Activated CD8-positive, alpha-beta T cell treated with anti-CD3 and anti-CD28 coated beads, Interleukin-2, amount 10 ng/mL, durations not matched to agents 7 days and 5 days (primary cell): ENCODE data around the gene STKLD1. TPM values are rescaled to one million over a fixed set of nuclear protein-coding genes. Genes with fewer than 3 reads are reported as not detected.

Experiments used
- ATAC-seq: fragments of 150-1000 bp; cut with Tn5 transposase; one replicate; pipeline ENCODE4 v1.10.0; 2021; ENCODE audit warnings: moderate library complexity
- CTCF ChIA-PET: fragments of 350-600 bp; sonication (Branson Sonifier 250); formaldehyde crosslinking; loops from one replicate; lab custom pipeline; 2021; ENCODE audit warnings: antibody characterized with exemption; lab: Charles Lee
- POLR2A ChIA-PET: fragments of 350-600 bp; sonication (Branson Sonifier 250); formaldehyde crosslinking; loops from one replicate; lab custom pipeline; 2021; ENCODE audit warnings: antibody characterized with exemption; lab: Charles Lee
- DNase-seq: peaks from one replicate; pipeline ENCODE4 v3.0.0-alpha.2; 2020
- H3K27ac Mint-ChIP-seq: one replicate; pipeline ENCODE4 v1.8.0; 2021; ENCODE audit warnings: mild to moderate bottlenecking, mixed read lengths
- H3K27me3 Mint-ChIP-seq: one replicate; pipeline ENCODE4 v1.8.0; 2021; ENCODE audit warnings: low read depth, mixed read lengths
- H3K36me3 Mint-ChIP-seq: one replicate; pipeline ENCODE4 v1.8.0; 2021; ENCODE audit warnings: low read depth, mixed read lengths
- H3K4me1 Mint-ChIP-seq: one replicate; pipeline ENCODE4 v1.8.0; 2021; ENCODE audit warnings: low read depth, mixed read lengths
- H3K4me3 Mint-ChIP-seq: one replicate; pipeline ENCODE4 v1.8.0; 2021; ENCODE audit warnings: mild to moderate bottlenecking, mixed read lengths
- H3K9me3 Mint-ChIP-seq: one replicate; pipeline ENCODE4 v1.8.0; 2022; ENCODE audit warnings: mixed read lengths; ENCODE audit not compliant: insufficient read depth
- total RNA-seq, 2 experiments: library from RNA; stranded (reverse); gene quantifications; one replicate each; pipeline ENCODE4 v1.2.3, GENCODE V29; 2021

Gene STKLD1
- total RNA-seq, 2 experiments from 2014 or later: 0.71 to 0.76 TPM

DNA sequence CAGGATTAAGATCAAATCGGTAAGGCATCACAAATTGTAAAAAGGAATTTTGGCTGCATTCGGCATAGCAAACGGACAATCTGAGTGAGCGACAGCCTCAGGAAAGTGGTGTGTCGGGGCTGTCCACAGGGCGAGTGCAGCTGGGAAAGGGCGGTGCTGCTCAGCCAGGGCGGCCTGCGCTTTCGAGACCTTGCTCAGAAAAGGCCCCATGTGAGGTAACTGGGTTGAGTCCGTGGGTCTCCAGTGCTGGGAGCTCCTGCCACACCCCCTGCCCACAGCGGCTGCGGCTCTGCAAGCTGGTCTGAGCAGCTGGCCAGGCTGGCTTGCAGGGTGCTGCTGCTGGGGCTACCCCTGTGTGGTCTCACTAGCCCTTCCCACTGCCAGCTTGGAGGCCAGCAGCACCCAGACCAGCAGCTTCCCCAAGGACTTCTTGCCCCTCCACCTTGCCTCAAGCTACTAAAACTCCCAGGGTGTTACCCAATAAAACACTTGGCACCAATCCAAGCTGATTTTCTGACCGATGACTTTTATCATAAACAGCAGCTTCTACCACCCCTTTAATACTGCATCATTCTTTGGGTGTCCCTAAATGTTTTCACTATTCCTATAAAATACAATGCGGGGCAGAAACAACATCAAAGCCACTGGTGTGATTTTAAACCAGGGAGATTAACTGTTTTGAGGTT is 13.7 kb upstream of the STKLD1 start:
- Mint-ChIP-seq H3K36me3 (peaks cover 84% of the 10 kb centered on the region), H3K27me3 (no peaks in the 10 kb centered on the region), H3K9me3 (no peaks in the 10 kb centered on the region), H3K27ac (peak overlapping the region; percentile 82), H3K4me3 (no peak overlapping the region), H3K4me1 (peaks cover 43% of the 10 kb centered on the region)
- no peak for ATAC-seq
- DNase-seq: no peak
- POLR2A ChIA-PET: interaction anchor here (0.9 to 2.0 kb wide), 5 partner anchors 9 to 16 kb away, joined by 3 to 14 read pairs (median 4); partner anchors contain the start of gene STKLD1
- CTCF ChIA-PET: interaction anchor here (0.8 to 1.3 kb wide), 4 partner anchors 8 to 42 kb away, joined by 3 to 5 read pairs (median 4); no protein-coding TSS in a partner anchor

GRCh38 chr9:133366435-133366834 is 9.7 kb upstream of the STKLD1 start:
- Mint-ChIP-seq H3K27ac (peak overlapping the region; percentile 14), H3K36me3 (peaks cover 83% of the 10 kb centered on the region), H3K9me3 (no peaks in the 10 kb centered on the region), H3K4me3 (no peak overlapping the region), H3K4me1 (peaks cover 53% of the 10 kb centered on the region), H3K27me3 (no peaks in the 10 kb centered on the region)
- ChIA-PET CTCF (interaction anchor here (0.9 to 1.7 kb wide), 3 partner anchors 9 to 219 kb away, joined by 3 to 4 read pairs (median 3); no protein-coding TSS in a partner anchor), POLR2A (interaction anchor here (1.3 to 11.5 kb wide), 3 partner anchors 9 to 23 kb away, joined by 3 to 160 read pairs (median 5); partner anchors contain the start of genes SURF1 and SURF2)
- ATAC-seq (no peak), DNase-seq (no peak)

GRCh38 chr9:133367221-133367620 is 8.9 kb upstream of the STKLD1 start:
- DNase-seq: no peak
- H3K4me1 Mint-ChIP-seq: peaks cover 57% of the 10 kb centered on the region
- H3K27me3 Mint-ChIP-seq: no peaks in the 10 kb centered on the region
- no peak overlapping the region for H3K4me3 Mint-ChIP-seq
- peak overlapping the region; percentile 22 for H3K27ac Mint-ChIP-seq
- POLR2A ChIA-PET: interaction anchor here (11.5 kb wide), 1 partner anchor 10 kb away, joined by 160 read pairs; the partner anchor contains the start of genes SURF1 and SURF2
- H3K36me3 Mint-ChIP-seq: peaks cover 82% of the 10 kb centered on the region
- CTCF ChIA-PET: interaction anchor here (1.3 kb wide), 1 partner anchor 10 kb away, joined by 3 read pairs; no protein-coding TSS in a partner anchor
- no peaks in the 10 kb centered on the region for H3K9me3 Mint-ChIP-seq
- no peak for ATAC-seq

- ChIA-PET CTCF (no interaction called here), POLR2A (interaction anchor here (1.1 to 11.5 kb wide), 2 partner anchors 11 to 20 kb away, joined by 9 to 160 read pairs; partner anchors contain the start of genes MED22, RPL7A, SURF1 and SURF2)
- Mint-ChIP-seq H3K4me3 (no peak overlapping the region), H3K36me3 (peaks cover 84% of the 10 kb centered on the region), H3K4me1 (peaks cover 62% of the 10 kb centered on the region), H3K9me3 (no peaks in the 10 kb centered on the region), H3K27me3 (no peaks in the 10 kb centered on the region), H3K27ac (no peak overlapping the region)
- DNase-seq: no peak
- ATAC-seq: no peak
Measured at GRCh38 chr9:133367778-133368177, 8.4 kb upstream of the STKLD1 start.

DNA sequence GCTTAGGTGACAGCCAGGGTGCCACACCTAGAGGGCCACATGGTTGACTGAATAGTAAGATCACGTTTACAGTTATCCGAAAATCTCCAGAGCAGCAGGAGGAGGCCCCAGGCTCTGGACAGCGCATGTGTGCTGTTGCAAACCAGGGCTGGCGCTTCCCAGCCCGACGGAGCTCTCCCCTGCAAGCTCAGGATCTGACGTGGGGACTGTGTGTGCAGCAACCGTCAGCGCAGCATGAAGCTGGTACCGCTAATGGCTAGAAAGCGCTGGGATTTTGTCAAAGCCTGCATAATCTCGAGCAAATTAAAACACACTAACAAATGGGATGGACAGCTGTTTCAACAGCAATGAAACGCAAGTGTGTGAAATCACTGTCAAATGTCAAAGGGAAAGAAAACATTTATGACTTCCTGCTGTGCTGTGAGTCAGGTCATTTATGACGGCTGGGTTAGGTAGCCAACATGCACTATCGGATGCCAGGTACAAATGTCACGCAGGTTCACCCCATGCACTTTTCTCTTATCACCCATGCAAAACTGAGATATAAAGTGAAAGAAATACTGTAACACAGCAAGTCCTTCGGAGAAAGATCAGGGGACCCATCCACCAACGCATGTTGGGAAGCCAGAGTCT is 7.8 kb upstream of the STKLD1 start:
- Mint-ChIP-seq H3K4me3 (peak overlapping the region; percentile 99), H3K27me3 (no peaks in the 10 kb centered on the region), H3K36me3 (peaks cover 83% of the 10 kb centered on the region), H3K4me1 (peaks cover 68% of the 10 kb centered on the region), H3K27ac (peak overlapping the region; percentile 96), H3K9me3 (no peaks in the 10 kb centered on the region)
- no peak for ATAC-seq
- CTCF ChIA-PET: interaction anchor here (0.7 kb wide), 1 partner anchor 20 kb away, joined by 3 read pairs; the partner anchor contains the start of genes MED22 and RPL7A
- DNase-seq: no peak
- POLR2A ChIA-PET: interaction anchor here (1.1 to 11.5 kb wide), 2 partner anchors 11 to 20 kb away, joined by 9 to 160 read pairs; partner anchors contain the start of genes MED22, RPL7A, SURF1 and SURF2

GRCh38 chr9:133369422-133369821 is 6.7 kb upstream of the STKLD1 start:
- ATAC-seq: no peak
- H3K36me3 Mint-ChIP-seq: peaks cover 78% of the 10 kb centered on the region
- POLR2A ChIA-PET: interaction anchor here (0.6 to 11.5 kb wide), 3 partner anchors 12 to 188 kb away, joined by 3 to 192 read pairs (median 160); partner anchors contain the start of genes MED22, RPL7A, SURF1 and SURF2

GRCh38 chr9:133369933-133370332 is 6.2 kb upstream of the STKLD1 start:
- peaks cover 81% of the 10 kb centered on the region for H3K36me3 Mint-ChIP-seq
- peak overlapping the region; percentile 96 for H3K27ac Mint-ChIP-seq
- ATAC-seq: no peak
- H3K4me3 Mint-ChIP-seq: peak overlapping the region; percentile 99
- peaks cover 74% of the 10 kb centered on the region for H3K4me1 Mint-ChIP-seq
- no peaks in the 10 kb centered on the region for H3K27me3 Mint-ChIP-seq
- ChIA-PET CTCF (interaction anchor here (0.6 to 3.8 kb wide), 9 partner anchors 18 to 226 kb away, joined by 4 to 29 read pairs (median 7); partner anchors contain the start of genes MED22 and RPL7A), POLR2A (interaction anchor here (0.6 to 11.5 kb wide), 4 partner anchors 13 to 189 kb away, joined by 3 to 192 read pairs (median 83); partner anchors contain the start of genes MED22, RPL7A, SURF1 and SURF2)
- no peak for DNase-seq
- no peaks in the 10 kb centered on the region for H3K9me3 Mint-ChIP-seq

More at GRCh38 chr9:133369422-133369821, 6.7 kb upstream of the STKLD1 start:
- no peaks in the 10 kb centered on the region for H3K9me3 Mint-ChIP-seq
- DNase-seq: no peak
- peak overlapping the region; percentile 96 for H3K27ac Mint-ChIP-seq
- peaks cover 74% of the 10 kb centered on the region for H3K4me1 Mint-ChIP-seq
- CTCF ChIA-PET: interaction anchor here (0.6 to 3.8 kb wide), 5 partner anchors 21 to 118 kb away, joined by 4 to 21 read pairs (median 7); partner anchors contain the start of genes MED22 and RPL7A
- no peaks in the 10 kb centered on the region for H3K27me3 Mint-ChIP-seq
- H3K4me3 Mint-ChIP-seq: peak overlapping the region; percentile 99

GRCh38 chr9:133370685-133371084 is 5.5 kb upstream of the STKLD1 start:
- Mint-ChIP-seq H3K27ac (peak overlapping the region; percentile 96), H3K4me3 (peak overlapping the region; percentile 99), H3K36me3 (peaks cover 76% of the 10 kb centered on the region), H3K27me3 (no peaks in the 10 kb centered on the region), H3K4me1 (peaks cover 70% of the 10 kb centered on the region), H3K9me3 (no peaks in the 10 kb centered on the region)
- DNase-seq (peak; percentile 82), ATAC-seq (peak; percentile 46)
- CTCF ChIA-PET: interaction anchor here (0.6 to 5.3 kb wide), 20 partner anchors 8 to 348 kb away, joined by 3 to 54 read pairs (median 6); partner anchors contain the start of genes MED22, REXO4, RPL7A and SURF1
- POLR2A ChIA-PET: interaction anchor here (1.2 to 11.5 kb wide), 11 partner anchors 8 to 338 kb away, joined by 3 to 192 read pairs (median 4); partner anchors contain the start of genes MED22, RPL7A, SURF1 and SURF2

DNA sequence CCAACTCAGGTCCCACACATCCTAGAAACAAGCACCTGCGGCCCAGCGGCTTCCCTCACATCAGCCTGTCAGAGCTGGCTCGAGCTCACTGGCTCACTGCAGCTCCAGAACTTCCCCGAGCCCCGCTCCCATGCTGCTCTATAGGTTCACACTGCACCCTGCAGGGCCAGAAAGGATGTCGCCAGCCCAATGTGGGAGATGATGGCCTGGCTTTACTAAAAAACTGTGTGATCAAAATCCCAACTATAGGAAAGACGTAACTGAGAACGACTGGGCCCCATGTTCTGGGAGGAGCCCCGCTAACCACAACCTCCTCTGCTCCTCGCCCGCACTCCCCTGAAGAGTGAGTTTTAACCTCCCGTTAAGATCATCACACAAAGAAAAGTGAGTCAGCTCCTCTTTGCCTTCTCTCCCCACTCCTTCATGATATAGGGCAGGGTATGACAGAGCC is 4.9 kb upstream of the STKLD1 start:
- ATAC-seq: peak; percentile 56
- Mint-ChIP-seq H3K36me3 (peaks cover 70% of the 10 kb centered on the region), H3K9me3 (no peaks in the 10 kb centered on the region), H3K27ac (peak overlapping the region; percentile 96), H3K4me3 (peak overlapping the region; percentile 99), H3K4me1 (peaks cover 67% of the 10 kb centered on the region), H3K27me3 (no peaks in the 10 kb centered on the region)
- CTCF ChIA-PET: interaction anchor here (0.6 to 5.3 kb wide), 21 partner anchors 9 to 349 kb away, joined by 3 to 54 read pairs (median 6); partner anchors contain the start of genes MED22, REXO4, RPL7A and SURF1
- peak; percentile 83 for DNase-seq
- POLR2A ChIA-PET: interaction anchor here (0.6 to 11.5 kb wide), 12 partner anchors 9 to 339 kb away, joined by 3 to 192 read pairs (median 4); partner anchors contain the start of genes MED22, RPL7A, SURF1 and SURF2

- DNase-seq: no peak
- Mint-ChIP-seq H3K4me3 (peak overlapping the region; percentile 99), H3K36me3 (peaks cover 62% of the 10 kb centered on the region), H3K27ac (peak overlapping the region; percentile 96), H3K4me1 (peaks cover 66% of the 10 kb centered on the region), H3K9me3 (no peaks in the 10 kb centered on the region), H3K27me3 (peaks cover under 1% of the 10 kb centered on the region)
- ChIA-PET CTCF (interaction anchor here (0.9 to 5.3 kb wide), 9 partner anchors 12 to 186 kb away, joined by 3 to 54 read pairs (median 10); partner anchors contain the start of genes MED22, RPL7A, SURF1 and SURF2), POLR2A (interaction anchor here (0.9 to 11.5 kb wide), 7 partner anchors 10 to 340 kb away, joined by 3 to 192 read pairs (median 6); partner anchors contain the start of genes MED22, RPL7A, SURF1 and SURF2)
- no peak for ATAC-seq
Measured at GRCh38 chr9:133372144-133372543, 4.0 kb upstream of the STKLD1 start.
